HEK293T (cell line): ENCODE measurements around the gene CADPS2.

Experiments used
- CTCF ChIA-PET: fragments of 350-600 bp; formaldehyde crosslinking; extraction: SDS; loops from one replicate; lab custom pipeline; 2021; ENCODE audit warnings: antibody characterized with exemption, inconsistent platforms; lab: Yijun Ruan, JAX
- POLR2A ChIA-PET: fragments of 350-600 bp; formaldehyde crosslinking; extraction: SDS; loops from one replicate; lab custom pipeline; 2020; ENCODE audit warnings: antibody characterized with exemption, inconsistent platforms; lab: Yijun Ruan, JAX
- DNase-seq: peaks from one replicate; pipeline ENCODE4 v3.0.0; 2012; ENCODE audit warnings: mixed read lengths; ENCODE audit errors: extremely low spot score
- ARNT ChIP-seq: fragments of 450-650 bp; IDR thresholded peaks from 2 replicates; pipeline ENCODE4 v1.6.1; 2017; ENCODE audit warnings: mild to moderate bottlenecking
- BHLHE40 ChIP-seq: fragments of 450-650 bp; IDR thresholded peaks from 2 replicates; pipeline ENCODE4 v1.6.1; 2016; ENCODE audit warnings: mild to moderate bottlenecking, moderate library complexity, borderline replicate concordance
- CTBP1 ChIP-seq: fragments of 450-650 bp; IDR thresholded peaks from 2 replicates; pipeline ENCODE4 v1.6.1; 2016; ENCODE audit warnings: borderline replicate concordance
- ELF4 ChIP-seq: fragments of 450-650 bp; IDR thresholded peaks from 2 replicates; pipeline ENCODE4 v1.6.1; 2017; ENCODE audit warnings: antibody characterized with exemption
- FOXA1 ChIP-seq: fragments of 450-650 bp; IDR thresholded peaks from 2 replicates; pipeline ENCODE4 v1.6.1; 2016; ENCODE audit warnings: mild to moderate bottlenecking
- FOXK2 ChIP-seq: fragments of 450-650 bp; IDR thresholded peaks from 2 replicates; pipeline ENCODE4 v1.6.1; 2016; ENCODE audit warnings: mild to moderate bottlenecking
- FOXM1 ChIP-seq: fragments of 450-650 bp; IDR thresholded peaks from 2 replicates; pipeline ENCODE4 v1.6.1; 2017; ENCODE audit warnings: mild to moderate bottlenecking, borderline replicate concordance
- HDGF ChIP-seq: fragments of 450-650 bp; IDR thresholded peaks from 2 replicates; pipeline ENCODE4 v1.6.1; 2017; ENCODE audit warnings: antibody characterized with exemption, borderline replicate concordance
- L3MBTL2 ChIP-seq: fragments of 450-650 bp; conservative IDR thresholded peaks from 2 replicates; pipeline ENCODE4 v1.6.1; 2016; ENCODE audit warnings: mild to moderate bottlenecking
- LEF1 ChIP-seq: fragments of 450-650 bp; IDR thresholded peaks from 2 replicates; pipeline ENCODE4 v1.6.1; 2017; ENCODE audit warnings: mild to moderate bottlenecking, borderline replicate concordance
- NFRKB ChIP-seq: fragments of 450-650 bp; IDR thresholded peaks from 2 replicates; pipeline ENCODE4 v1.6.1; 2016; ENCODE audit warnings: mild to moderate bottlenecking, moderate library complexity
- PKNOX1 ChIP-seq: fragments of 450-650 bp; IDR thresholded peaks from 2 replicates; pipeline ENCODE4 v1.6.1; 2016
- SP1 ChIP-seq: fragments of 450-650 bp; IDR thresholded peaks from 2 replicates; pipeline ENCODE4 v1.6.1; 2017
- SUZ12 ChIP-seq: fragments of 450-650 bp; IDR thresholded peaks from 2 replicates; pipeline ENCODE4 v1.6.1; 2016; ENCODE audit warnings: mild to moderate bottlenecking
- TARDBP ChIP-seq: fragments of 450-650 bp; IDR thresholded peaks from 2 replicates; pipeline ENCODE4 v1.6.1; 2016
- ZNF384 ChIP-seq: fragments of 450-650 bp; IDR thresholded peaks from 2 replicates; pipeline ENCODE4 v1.6.1; 2016

CADPS2 gene

DNA sequence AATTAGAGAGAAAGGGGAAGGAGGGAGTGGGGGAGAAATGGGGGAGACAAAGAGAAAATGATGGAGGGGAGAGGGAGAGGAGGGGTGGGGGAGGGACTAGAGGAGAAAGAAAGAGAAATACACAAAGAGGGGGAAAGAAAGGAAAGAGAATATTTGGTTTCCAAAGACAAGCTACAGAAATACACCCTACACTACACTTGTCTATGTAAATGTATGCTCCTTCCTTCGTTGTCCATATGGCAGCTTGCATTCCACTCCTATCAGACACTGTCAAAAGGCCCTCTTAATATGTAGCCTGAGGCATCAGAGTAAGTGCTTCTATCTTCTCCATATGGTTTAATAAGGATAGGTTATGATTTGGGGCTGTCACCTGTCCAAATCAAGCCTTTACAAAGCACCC is 488.9 kb downstream of the CADPS2 start:
- ChIA-PET CTCF (no interaction called here), POLR2A (interaction anchor here (1.0 kb wide), 1 partner anchor 18 kb away, joined by 3 read pairs; no protein-coding TSS in a partner anchor)
- TF ChIP-seq SP1 (no peak), SUZ12 (no peak), HDGF (no peak), PKNOX1 (no peak), FOXA1 (no peak), ELF4 (no peak), NFRKB (no peak), FOXK2 (no peak), L3MBTL2 (no peak), ZNF384 (no peak), LEF1 (no peak)
- no peak for DNase-seq

- POLR2A ChIA-PET: no interaction called here
- CTCF ChIA-PET: no interaction called here
Measured at GRCh38 chr7:122394512-122394911, 491.7 kb downstream of the CADPS2 start.

GRCh38 chr7:122384528-122384927 is 501.7 kb downstream of the CADPS2 start:
- ChIA-PET POLR2A (no interaction called here), CTCF (no interaction called here)
- TF ChIP-seq FOXA1 (no peak), PKNOX1 (no peak), L3MBTL2 (no peak)
- no peak for DNase-seq

More at GRCh38 chr7:122394512-122394911, 491.7 kb downstream of the CADPS2 start:
- DNase-seq: no peak
- TF ChIP-seq L3MBTL2 (no peak), ARNT (no peak), ELF4 (no peak), HDGF (no peak), NFRKB (no peak), ZNF384 (no peak), PKNOX1 (no peak), SUZ12 (no peak), FOXK2 (no peak), FOXA1 (no peak), BHLHE40 (no peak)

DNA sequence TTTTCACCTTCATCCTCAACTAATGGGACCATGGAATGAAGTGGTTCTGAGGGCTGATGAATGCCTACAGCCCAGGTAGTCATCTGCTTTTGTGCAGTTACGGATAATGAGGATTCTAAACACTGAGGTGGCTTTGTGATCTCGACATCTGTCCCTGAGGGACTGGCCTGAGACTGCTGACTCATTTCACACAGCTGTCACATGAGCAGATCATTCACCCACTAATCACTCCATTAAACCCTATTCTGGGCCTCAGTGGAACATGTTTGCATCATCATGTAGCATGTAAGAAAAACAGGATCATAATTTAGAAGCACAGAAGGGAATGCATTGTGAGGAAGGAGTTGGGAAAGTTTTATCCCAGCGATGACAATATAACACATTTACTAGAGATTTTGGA is 502.3 kb downstream of the CADPS2 start:
- CTCF ChIA-PET: no interaction called here
- no peak for DNase-seq
- POLR2A ChIA-PET: no interaction called here

DNA sequence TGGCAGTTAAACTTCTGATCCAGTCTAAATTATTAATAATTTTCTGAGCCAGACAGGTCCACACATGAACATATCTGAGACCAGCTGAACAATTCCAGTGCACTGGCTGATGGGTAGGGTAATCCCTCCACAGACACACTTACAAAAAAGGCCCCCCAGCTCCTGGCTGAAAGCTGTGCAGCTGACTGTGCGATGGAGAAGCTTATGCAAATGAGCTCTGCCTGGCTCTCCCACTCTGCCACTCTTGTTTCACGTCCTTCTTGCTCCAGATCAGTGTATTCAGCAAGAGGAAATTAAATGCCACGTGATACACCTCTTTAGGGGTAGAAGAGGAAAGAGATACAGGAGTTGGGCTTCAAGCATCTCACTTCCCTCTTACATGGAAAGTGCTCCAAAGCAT is 505.3 kb downstream of the CADPS2 start:
- TF ChIP-seq HDGF (no peak), SUZ12 (no peak), FOXA1 (no peak), FOXM1 (no peak), SP1 (no peak)
- ChIA-PET CTCF (no interaction called here), POLR2A (no interaction called here)
- no peak for DNase-seq

More for the DNA sequence above, 502.3 kb downstream of the CADPS2 start:
- TF ChIP-seq LEF1: no peak
- no peak for TF ChIP-seq BHLHE40
- no peak for TF ChIP-seq L3MBTL2
- TF ChIP-seq SP1: no peak
- no peak for TF ChIP-seq ZNF384
- no peak for TF ChIP-seq FOXK2
- no peak for TF ChIP-seq PKNOX1
- TF ChIP-seq ARNT: no peak
- TF ChIP-seq TARDBP: no peak
- no peak for TF ChIP-seq CTBP1

DNA sequence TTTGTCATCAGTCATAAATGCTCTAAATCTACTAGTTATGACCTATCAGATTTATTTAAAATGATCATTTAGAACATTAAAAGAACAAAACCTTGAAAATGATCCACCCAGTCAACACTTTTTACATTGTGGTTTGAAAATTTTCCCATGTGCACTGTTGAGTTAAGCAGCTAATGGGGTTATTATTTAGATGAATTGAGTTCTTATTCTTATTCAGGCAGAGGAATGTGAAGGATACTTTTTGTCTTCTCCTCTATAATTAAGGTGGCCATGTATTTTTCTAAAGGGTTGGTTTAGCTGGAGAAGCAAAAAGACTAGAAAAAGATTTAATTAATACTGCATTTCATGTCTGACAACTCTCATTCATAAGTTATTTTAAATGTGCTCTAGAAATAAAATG is 506.8 kb downstream of the CADPS2 start:
- ChIA-PET POLR2A (interaction anchor here (1.1 kb wide), 1 partner anchor 18 kb away, joined by 3 read pairs; no protein-coding TSS in a partner anchor), CTCF (no interaction called here)
- TF ChIP-seq FOXA1 (no peak), FOXK2 (no peak), HDGF (no peak), ZNF384 (no peak), FOXM1 (no peak), ARNT (no peak), BHLHE40 (no peak), LEF1 (no peak), L3MBTL2 (no peak), NFRKB (no peak), CTBP1 (no peak), PKNOX1 (no peak), SP1 (no peak), TARDBP (no peak), SUZ12 (no peak), ELF4 (no peak)
- DNase-seq: no peak
